IMR-90 (cell line): Measurements from ENCODE around the gene ANKRD63.

Experiments
- CEBPB ChIP-seq: IDR thresholded peaks from 2 replicates; pipeline ENCODE4 v1.6.1; 2012; ENCODE audit warnings: low read depth, low read length, improper control_type of control experiment
- CHD1 ChIP-seq: IDR thresholded peaks from 2 replicates; pipeline ENCODE4 v1.6.1; 2012; ENCODE audit warnings: low read depth, low read length, improper control_type of control experiment
- CTCF ChIP-seq: conservative IDR thresholded peaks from 2 replicates; pipeline ENCODE4 v1.5.1; 2012; ENCODE audit warnings: mild to moderate bottlenecking, low read depth, low read length, improper control_type of control experiment
- MAFK ChIP-seq: IDR thresholded peaks from 2 replicates; pipeline ENCODE4 v1.6.1; 2012; ENCODE audit warnings: low read depth, low read length, improper control_type of control experiment
- NFE2L2 ChIP-seq: fragments of 150-350 bp; IDR thresholded peaks from 2 replicates; pipeline ENCODE4 v1.6.1; 2016; ENCODE audit warnings: low read depth, mild to moderate bottlenecking, low read length
- POLR2A ChIP-seq: IDR thresholded peaks from 2 replicates; pipeline ENCODE4 v1.6.1; 2012; ENCODE audit warnings: mild to moderate bottlenecking, low read depth, low read length
- RCOR1 ChIP-seq: IDR thresholded peaks from 2 replicates; pipeline ENCODE4 v1.6.1; 2012; ENCODE audit warnings: mild to moderate bottlenecking, low read length, improper control_type of control experiment; ENCODE audit not compliant: insufficient replicate concordance
- SMC3 ChIP-seq: fragments of 150-350 bp; IDR thresholded peaks from 2 replicates; pipeline ENCODE4 v1.6.1; 2016; ENCODE audit warnings: low read depth, mild to moderate bottlenecking, antibody characterized with exemption, low read length, moderate library complexity
- USF2 ChIP-seq: fragments of 150-350 bp; IDR thresholded peaks from 2 replicates; pipeline ENCODE4 v1.6.1; 2017; ENCODE audit warnings: mild to moderate bottlenecking, antibody characterized with exemption, low read length, low read depth

GRCh38 chr15:40316931-40317330, 34.1 kb upstream of the ANKRD63 start:
- no peak for TF ChIP-seq CTCF
- TF ChIP-seq USF2: no peak
- TF ChIP-seq SMC3: no peak
- TF ChIP-seq NFE2L2: no peak
- TF ChIP-seq MAFK: no peak
- TF ChIP-seq RCOR1: no peak
- no peak for TF ChIP-seq CEBPB
- TF ChIP-seq POLR2A: no peak
- TF ChIP-seq CHD1: no peak
